GM12878 (cell line): Measurements from ENCODE around the gene EDC4. TPM values are rescaled to one million over a fixed set of nuclear protein-coding genes. Genes with fewer than 3 reads are reported as not detected.

Source experiments
- CBX3 ChIP-seq: fragments of 200-600 bp; sonication (generic); IDR thresholded peaks from 2 replicates; pipeline ENCODE4 v1.6.1; 2016; ENCODE audit warnings: low read depth, borderline replicate concordance
- CHD1 ChIP-seq: IDR thresholded peaks from 2 replicates; pipeline ENCODE4 v1.6.1; 2012; ENCODE audit warnings: low read depth, low read length, improper control_type of control experiment
- CHD2 ChIP-seq: IDR thresholded peaks from 2 replicates; pipeline ENCODE4 v1.6.1; 2011; ENCODE audit warnings: low read depth, low read length, improper control_type of control experiment, borderline replicate concordance
- E2F8 ChIP-seq: fragments of 450-650 bp; IDR thresholded peaks from 2 replicates; pipeline ENCODE4 v1.6.1; 2018; ENCODE audit warnings: mild to moderate bottlenecking, low read depth, moderate library complexity; ENCODE audit not compliant: partially characterized antibody
- EGR1 ChIP-seq, 2 experiments: IDR thresholded peaks; 1 replicate in 1 of 2; 2 replicates in 1 of 2; pipeline ENCODE4 v1.6.1; 2011 to 2012; ENCODE audit warnings: low read depth in 2 of 2, low read length in 2 of 2, borderline replicate concordance in 1 of 2, mild to moderate bottlenecking in 1 of 2, moderate library complexity in 1 of 2
- IKZF1 ChIP-seq: fragments of 450-650 bp; conservative IDR thresholded peaks from 2 replicates; pipeline ENCODE4 v1.6.1; 2017; ENCODE audit warnings: antibody characterized with exemption, mild to moderate bottlenecking
- IRF5 ChIP-seq: fragments of 450-650 bp; IDR thresholded peaks from 2 replicates; pipeline ENCODE4 v1.6.1; 2017; ENCODE audit warnings: borderline replicate concordance
- NFXL1 ChIP-seq: fragments of 450-650 bp; IDR thresholded peaks from 2 replicates; pipeline ENCODE4 v1.6.1; 2017; ENCODE audit warnings: antibody characterized with exemption, mild to moderate bottlenecking, borderline replicate concordance
- NRF1 ChIP-seq: conservative IDR thresholded peaks from 2 replicates; pipeline ENCODE4 v1.6.1; 2011; ENCODE audit warnings: mild to moderate bottlenecking, low read depth, low read length, improper control_type of control experiment
- PKNOX1 ChIP-seq: fragments of 450-650 bp; IDR thresholded peaks from 2 replicates; pipeline ENCODE4 v1.6.1; 2016; ENCODE audit warnings: mild to moderate bottlenecking
- SREBF2 ChIP-seq: IDR thresholded peaks from 2 replicates; pipeline ENCODE4 v1.6.1; 2012; ENCODE audit warnings: mild to moderate bottlenecking, low read length
- WRNIP1 ChIP-seq: IDR thresholded peaks from 2 replicates; pipeline ENCODE4 v1.6.1; 2011; ENCODE audit warnings: low read depth, low read length, improper control_type of control experiment, borderline replicate concordance
- ZBTB11 ChIP-seq: fragments of 450-650 bp; formaldehyde crosslinking; IDR thresholded peaks from 2 replicates; pipeline ENCODE4 v1.5.0; 2022; ENCODE audit warnings: mild to moderate bottlenecking, missing genetic modification characterization
- ZNF622 ChIP-seq: fragments of 450-650 bp; IDR thresholded peaks from 2 replicates; pipeline ENCODE4 v1.6.1; 2017; ENCODE audit warnings: mild to moderate bottlenecking, inconsistent platforms
- ZNF687 ChIP-seq: fragments of 450-650 bp; IDR thresholded peaks from 2 replicates; pipeline ENCODE4 v1.6.1; 2017; ENCODE audit warnings: mild to moderate bottlenecking, moderate library complexity
- polyA plus RNA-seq, 11 experiments: library from polyadenylated mRNA; depleted of rRNA in 4 of 11; unstranded in 6 of 11; stranded (reverse) in 5 of 11; fragments of >200 nt; fragmentation: Nextera tagmentation in 4 of 11; fragmentation: Illumina TruSeq in 1 of 11; extraction: Ambion mirVana in 4 of 11; extraction: Trizol in 1 of 11; gene quantifications; 1 replicate in 1 of 11; 2 replicates in 10 of 11; pipeline versions ENCODE4 v1.2.1 to v1.2.3, GENCODE V29; 2011 to 2016; ENCODE audit warnings: inconsistent platforms in 2 of 11, missing spikeins in 2 of 11, low read depth in 1 of 11
- total RNA-seq, 4 experiments: library from RNA; depleted of rRNA in 3 of 4; stranded (reverse); fragments of >200 nt in 3 of 4; fragmentation: Illumina TruSeq in 1 of 4; extraction: Trizol in 1 of 4; gene quantifications; 2 replicates each; pipeline versions ENCODE4 v1.2.1 to v1.2.3, GENCODE V29; 2013 to 2021

EDC4 gene
- total and polyA plus RNA-seq, 10 of the 15 experiments (the other 5 are each of a cell fraction or from before 2014, with no cell fraction given), result 1.2 to 86.0 (median 53.4) TPM

GRCh38 chr16:67892899-67893742, 20.3 kb downstream of the EDC4 start, which contains the start of gene PSKH1 (continued):
- no peak for TF ChIP-seq ZBTB11
- TF ChIP-seq E2F8, result no peak
- peak; percentile 98 for TF ChIP-seq PKNOX1
- no peak for TF ChIP-seq WRNIP1
- TF ChIP-seq EGR1 (IDR thresholded peaks at IDR 0.05; ENCODE audit: borderline replicate concordance in 1 of 2, low read depth in 2 of 2, low read length in 2 of 2), result peak in 1 of 2 experiments; percentile 72; a peak in 2 of 3 replicates
- TF ChIP-seq IKZF1, result peak; percentile 77
- no peak for TF ChIP-seq CBX3
- TF ChIP-seq NFXL1, result no peak
- TF ChIP-seq CHD2, result 0 out of 2 replicates have a peak, but pooled peaks have one; percentile 61
- no peak for TF ChIP-seq CHD1
- peak; percentile 56 for TF ChIP-seq ZNF687
- TF ChIP-seq ZNF622, result no peak
- TF ChIP-seq IRF5, result no peak
- no peak for TF ChIP-seq SREBF2
- TF ChIP-seq NRF1, result no peak
